Heart left ventricle (tissue), 16 donors: ENCODE data around the gene MUCL1. TPM values are rescaled to one million over a fixed set of nuclear protein-coding genes. Genes with fewer than 3 reads are reported as not detected.
"Not testable (repeated sequence)": the region's sequence is repeated elsewhere in the genome, so short reads cannot be mapped to it uniquely, and the experiment has no call there.

Source experiments
- ATAC-seq, 4 donors: fragments of 200-7000 bp; cut with Tn5 transposase; one replicate each; pipeline ENCODE4 v1.9.1; 2020 to 2022; ENCODE audit warnings: moderate library complexity in 4 of 4, mild to moderate bottlenecking in 3 of 4, moderate number of reproducible peaks in 1 of 4
- DNase-seq, 5 donors: peaks; one replicate each; pipeline ENCODE4 v3.0.0-alpha.2; 2020
- H3K27ac ChIP-seq, 12 donors: fragments of 200-600 bp; sonication (generic) in 4 of 12; one replicate each; pipeline versions ENCODE4 v1.5.0 to v1.8.0; 2016 to 2022; ENCODE audit warnings: mild to moderate bottlenecking in 2 of 12
- H3K27me3 ChIP-seq, 9 donors: fragments of 200-600 bp; sonication (generic) in 2 of 9; one replicate each; pipeline versions ENCODE4 v1.5.1 to v1.8.0; 2016 to 2022; ENCODE audit warnings: mild to moderate bottlenecking in 3 of 9
- H3K36me3 ChIP-seq, 9 donors: fragments of 200-600 bp; sonication (generic) in 2 of 9; one replicate each; pipeline versions ENCODE4 v1.5.0 to v1.8.0; 2018 to 2022; ENCODE audit warnings: mild to moderate bottlenecking in 2 of 9
- H3K4me1 ChIP-seq, 12 donors: fragments of 200-600 bp; sonication (generic) in 4 of 12; one replicate each; pipeline versions ENCODE4 v1.5.0 to v1.8.0; 2016 to 2022; ENCODE audit warnings: mild to moderate bottlenecking in 3 of 12
- H3K4me3 ChIP-seq, 12 donors: fragments of 200-600 bp; sonication (generic) in 4 of 12; one replicate each; pipeline versions ENCODE4 v1.5.0 to v1.8.0; 2017 to 2022; ENCODE audit warnings: mild to moderate bottlenecking in 9 of 12, moderate library complexity in 4 of 12
- H3K9me3 ChIP-seq, 12 donors: fragments of 200-600 bp; sonication (generic) in 4 of 12; one replicate each; pipeline versions ENCODE4 v1.5.0 to v1.8.0; 2016 to 2022; ENCODE audit warnings: mild to moderate bottlenecking in 1 of 12
- POLR2A ChIP-seq, 2 donors: fragments of 450-650 bp; IDR thresholded peaks; one replicate each; pipeline ENCODE4 v1.6.1; 2017; ENCODE audit warnings: antibody characterized with exemption in 2 of 2, mild to moderate bottlenecking in 2 of 2, moderate library complexity in 2 of 2
- WGBS, 4 donors: extraction: QIAGEN DNeasy Blood & Tissue Kit in 2 of 4; methylation state at CpG; one replicate each; pipeline versions ENCODE4 v1.1.5 to v1.1.7; 2013 to 2018; 5-methylcytosine and 5-hydroxymethylcytosine counted together
- intact Hi-C, 10 donors: fragments of 100-400 bp; cut with DNase I; formaldehyde crosslinking; loops; one replicate each; pipeline versions ENCODE4 v1.11.1 to v1.14.2; 2022
- polyA plus RNA-seq, 2 donors: library from polyadenylated mRNA; stranded (reverse); fragments of 200-250 nt; gene quantifications; one replicate each; pipeline ENCODE4 v1.2.3, GENCODE V29; 2013
- total RNA-seq, 9 donors: library from RNA; depleted of rRNA in 2 of 9; stranded (reverse); fragments of >200 nt in 2 of 9; fragmentation: NEBNext Ultra II Directional in 3 of 9; extraction: Animal tissue kit (Norgen Biotek cat#: 25700) in 3 of 9; gene quantifications; one replicate each; pipeline versions ENCODE4 v1.1.0 to v1.2.4, GENCODE V29; 2016 to 2023
- TF ChIP-seq, protein P1 (sequence below), 12 donors: fragments of 200-600 bp; sonication (generic) in 4 of 12; IDR thresholded peaks; one replicate each; pipeline versions ENCODE4 v1.5.0 to v1.8.0; 2018 to 2022; ENCODE audit warnings: antibody characterized with exemption in 12 of 12, mild to moderate bottlenecking in 5 of 12
- donor health status: ischemic (EF 13 %, LVEDD 7.1; RV severe dilation, severe dysfunction).
- donor health status: healthy with polysubstance abuse.
- donor health status: DM: no; HTN: yes; CAD: no.
- donor health status: DM: no; HTN: no; CAD: no.
- donor health status: ischemic (EF 25% LVEDD 6.9; RV normal size, moderate dysfunction).
- donor health status: ischemic (EF 25% LVEDD 5.7; RV mildly dilated, moderate dysfunction).
- donor health status: healthy.
- donor health status: DM: yes; HTN: yes; CAD: no.
- donor health status: ischemic (EF 35%, LVEDD 5.7; RV mildly dilated, moderate dysfunction).
- donor health status: nonischemic (EF 11% LVEDD 7.7; RV severe dilation, severe dysfunction).
- donor health status: DM: yes; HTN: yes; CAD: no.
- donor health status: PGD.
- donor health status: ischemic (EF 29% LVEDD 5.4; RV normal size, mild dysfunction).
- donor health status: nonischemic (EF 23%, LVEDD 6.1; RV moderate dilation, normal function).

Gene MUCL1
- total and polyA plus RNA-seq, 11 donors: not detected

- Histone ChIP-seq H3K4me3 (no peak overlapping the region), H3K9me3 (peaks cover 0 to 2% (median 0%) of the 10 kb centered on the region in 12 donors), H3K27ac (no peak overlapping the region), H3K27me3 (no peaks in the 10 kb centered on the region), H3K4me1 (peaks cover 0 to 3% (median 0%) of the 10 kb centered on the region in 12 donors), H3K36me3 (no peaks in the 10 kb centered on the region)
- 39 to 52% (median 48%) methylated on average over 3 of the region's 3 CpGs for WGBS, 4 donors
- TF ChIP-seq, protein P1, sequence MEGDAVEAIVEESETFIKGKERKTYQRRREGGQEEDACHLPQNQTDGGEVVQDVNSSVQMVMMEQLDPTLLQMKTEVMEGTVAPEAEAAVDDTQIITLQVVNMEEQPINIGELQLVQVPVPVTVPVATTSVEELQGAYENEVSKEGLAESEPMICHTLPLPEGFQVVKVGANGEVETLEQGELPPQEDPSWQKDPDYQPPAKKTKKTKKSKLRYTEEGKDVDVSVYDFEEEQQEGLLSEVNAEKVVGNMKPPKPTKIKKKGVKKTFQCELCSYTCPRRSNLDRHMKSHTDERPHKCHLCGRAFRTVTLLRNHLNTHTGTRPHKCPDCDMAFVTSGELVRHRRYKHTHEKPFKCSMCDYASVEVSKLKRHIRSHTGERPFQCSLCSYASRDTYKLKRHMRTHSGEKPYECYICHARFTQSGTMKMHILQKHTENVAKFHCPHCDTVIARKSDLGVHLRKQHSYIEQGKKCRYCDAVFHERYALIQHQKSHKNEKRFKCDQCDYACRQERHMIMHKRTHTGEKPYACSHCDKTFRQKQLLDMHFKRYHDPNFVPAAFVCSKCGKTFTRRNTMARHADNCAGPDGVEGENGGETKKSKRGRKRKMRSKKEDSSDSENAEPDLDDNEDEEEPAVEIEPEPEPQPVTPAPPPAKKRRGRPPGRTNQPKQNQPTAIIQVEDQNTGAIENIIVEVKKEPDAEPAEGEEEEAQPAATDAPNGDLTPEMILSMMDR (IDR thresholded peaks at IDR 0.05): no peak
- no peak for DNase-seq
- ATAC-seq: no peak
- intact Hi-C loops: no loop called here
Measured at GRCh38 chr12:54879150-54879549, 24.8 kb downstream of the MUCL1 start.

DNA sequence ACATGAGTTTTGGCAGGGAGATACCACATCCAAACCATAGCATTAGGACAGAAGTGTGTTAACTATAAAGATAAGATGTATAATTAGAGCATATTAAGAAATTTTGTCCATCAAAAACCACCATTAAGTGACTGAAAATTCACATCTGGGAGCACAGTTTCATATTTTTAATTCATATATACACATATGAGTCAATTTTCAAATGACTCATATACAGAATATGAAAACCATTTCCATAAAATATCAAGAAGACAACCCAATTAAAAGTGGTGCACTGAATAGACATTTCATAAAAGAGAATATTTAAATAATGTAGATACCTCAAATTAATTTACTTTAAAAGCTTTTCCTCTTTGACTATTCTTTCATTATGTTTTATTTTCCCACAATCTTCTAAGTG, 25.3 kb downstream of the MUCL1 start:
- H3K4me1 ChIP-seq: peaks cover 0 to 3% (median 0%) of the 10 kb centered on the region in 12 donors

DNA sequence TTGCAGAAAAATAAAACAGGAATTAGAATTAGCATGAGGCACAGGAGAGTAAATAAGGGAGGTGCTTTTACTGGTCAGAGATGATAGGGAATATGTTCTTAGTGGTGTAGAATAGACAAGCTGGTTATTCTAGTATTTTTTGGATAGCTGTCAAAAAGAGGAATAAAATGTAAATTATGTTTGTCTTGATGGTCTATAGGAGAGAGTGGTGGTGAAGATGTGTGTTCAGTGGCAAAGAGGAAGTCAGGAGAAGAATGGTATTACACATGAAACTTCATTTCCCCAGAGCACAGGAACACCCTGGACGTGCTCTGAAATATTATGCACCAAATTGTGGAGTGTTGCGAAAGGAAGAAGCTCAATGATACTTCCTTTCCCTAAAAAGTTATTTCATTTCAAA, 27.8 kb downstream of the MUCL1 start:
- DNase-seq (no peak), ATAC-seq (no peak)
- Histone ChIP-seq H3K36me3 (no peaks in the 10 kb centered on the region), H3K4me1 (peaks cover 0 to 3% (median 0%) of the 10 kb centered on the region in 12 donors), H3K4me3 (no peak overlapping the region), H3K27me3 (no peaks in the 10 kb centered on the region), H3K9me3 (peaks cover 0 to 2% (median 0%) of the 10 kb centered on the region in 12 donors), H3K27ac (no peak overlapping the region)
- TF ChIP-seq, protein P1 (IDR thresholded peaks at IDR 0.05): no peak
- TF ChIP-seq POLR2A (IDR thresholded peaks at IDR 0.05): no peak
- intact Hi-C loops: no loop called here
- 61 to 81% (median 72%) methylated on average over 2 of the region's 2 CpGs for WGBS, 4 donors

More for the DNA sequence above, 25.3 kb downstream of the MUCL1 start:
- DNase-seq (no peak), ATAC-seq (no peak)
- TF ChIP-seq POLR2A (IDR thresholded peaks at IDR 0.05): no peak
- TF ChIP-seq, protein P1 (IDR thresholded peaks at IDR 0.05): no peak
- no peak overlapping the region for H3K4me3 ChIP-seq
- H3K27ac ChIP-seq: no peak overlapping the region
- H3K27me3 ChIP-seq: no peaks in the 10 kb centered on the region
- no peaks in the 10 kb centered on the region for H3K36me3 ChIP-seq
- H3K9me3 ChIP-seq: peaks cover 0 to 2% (median 0%) of the 10 kb centered on the region in 12 donors
- intact Hi-C loops: no loop called here

DNA sequence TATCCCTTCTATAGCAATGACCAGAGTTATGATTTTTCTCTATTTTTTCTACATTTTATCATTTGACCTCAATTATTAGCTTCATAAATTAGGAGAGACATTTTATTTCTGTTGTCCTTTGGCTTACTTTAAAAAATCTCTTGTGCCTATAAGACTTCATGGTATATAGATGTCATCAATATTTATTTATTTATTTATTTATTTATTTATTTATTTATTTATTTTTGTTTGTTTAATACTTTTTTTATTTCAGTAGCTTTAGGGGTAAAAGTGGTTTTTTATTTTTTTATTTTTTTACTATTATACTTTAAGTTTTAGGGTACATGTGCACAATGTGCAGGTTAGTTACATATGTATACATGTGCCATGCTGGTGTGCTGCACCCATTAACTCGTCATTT, 28.3 kb downstream of the MUCL1 start:
- H3K4me1 ChIP-seq, H3K27me3 ChIP-seq, H3K27ac ChIP-seq, H3K4me3 ChIP-seq, H3K36me3 ChIP-seq, DNase-seq, intact Hi-C loops, H3K9me3 ChIP-seq, ATAC-seq: not testable (repeated sequence)
- WGBS, 4 donors: 43 to 64% (median 59%) methylated on average over 1 of the region's 1 CpG

GRCh38 chr12:54888428-54888827, 34.1 kb downstream of the MUCL1 start:
- ATAC-seq, DNase-seq, intact Hi-C loops, H3K9me3 ChIP-seq, H3K27me3 ChIP-seq, H3K36me3 ChIP-seq, H3K27ac ChIP-seq, H3K4me1 ChIP-seq, H3K4me3 ChIP-seq: not testable (repeated sequence)
- WGBS, 4 donors: 73 to 82% (median 81%) methylated on average over 8 to 11 of the region's 11 CpGs
